ENCODE measurements around the gene BLACAT1.
"Not testable (repeated sequence)": the region's sequence is repeated elsewhere in the genome, so short reads cannot be mapped to it uniquely, and the experiment has no call there.

BLACAT1 gene

GRCh38 chr1:205434738-205435137 lies 21.1 kb downstream of the BLACAT1 start:
- Histone ChIP-seq H3K36me3 (ENCODE audit: control insufficient read depth, insufficient read depth, low read length) (no peaks in the 10 kb centered on the region), H3K4me3 (replicated peaks; ENCODE audit: low read depth, low read length) (no peak overlapping the region), H3K27me3 (replicated peaks; ENCODE audit: control insufficient read depth, insufficient read depth, low read length) (peaks cover 1% of the 10 kb centered on the region; the same call in 1 of the 2 replicates)
- TF ChIP-seq, protein P1, sequence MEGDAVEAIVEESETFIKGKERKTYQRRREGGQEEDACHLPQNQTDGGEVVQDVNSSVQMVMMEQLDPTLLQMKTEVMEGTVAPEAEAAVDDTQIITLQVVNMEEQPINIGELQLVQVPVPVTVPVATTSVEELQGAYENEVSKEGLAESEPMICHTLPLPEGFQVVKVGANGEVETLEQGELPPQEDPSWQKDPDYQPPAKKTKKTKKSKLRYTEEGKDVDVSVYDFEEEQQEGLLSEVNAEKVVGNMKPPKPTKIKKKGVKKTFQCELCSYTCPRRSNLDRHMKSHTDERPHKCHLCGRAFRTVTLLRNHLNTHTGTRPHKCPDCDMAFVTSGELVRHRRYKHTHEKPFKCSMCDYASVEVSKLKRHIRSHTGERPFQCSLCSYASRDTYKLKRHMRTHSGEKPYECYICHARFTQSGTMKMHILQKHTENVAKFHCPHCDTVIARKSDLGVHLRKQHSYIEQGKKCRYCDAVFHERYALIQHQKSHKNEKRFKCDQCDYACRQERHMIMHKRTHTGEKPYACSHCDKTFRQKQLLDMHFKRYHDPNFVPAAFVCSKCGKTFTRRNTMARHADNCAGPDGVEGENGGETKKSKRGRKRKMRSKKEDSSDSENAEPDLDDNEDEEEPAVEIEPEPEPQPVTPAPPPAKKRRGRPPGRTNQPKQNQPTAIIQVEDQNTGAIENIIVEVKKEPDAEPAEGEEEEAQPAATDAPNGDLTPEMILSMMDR (IDR thresholded peaks at IDR 0.05; ENCODE audit: insufficient read depth, low read length, poor library complexity, severe bottlenecking), result no peak
- no peak for DNase-seq (ENCODE audit: extremely low read depth, insufficient read length)

DNA sequence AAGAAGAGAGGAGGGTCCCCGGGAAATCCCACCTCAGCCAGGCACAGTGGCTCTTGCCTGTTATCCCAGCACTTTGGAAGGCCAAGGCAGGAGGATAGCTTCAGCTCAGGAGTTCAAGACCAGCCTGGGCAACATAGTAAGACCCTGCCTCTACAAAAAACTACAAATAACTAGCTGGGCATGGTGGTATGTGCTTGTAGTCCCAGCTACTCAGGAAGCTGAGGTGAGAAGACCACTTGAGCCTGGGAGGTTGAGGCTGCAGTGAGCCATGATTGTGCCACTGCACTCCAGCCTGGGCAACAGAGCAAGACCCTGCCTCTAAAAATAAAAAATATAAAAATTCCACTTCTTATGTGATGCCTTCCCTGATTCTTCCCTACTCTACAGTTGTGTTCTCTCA lies 23.2 kb downstream of the BLACAT1 start:
- H3K36me3 ChIP-seq (ENCODE audit: control insufficient read depth, insufficient read depth, low read length); H3K4me3 ChIP-seq (replicated peaks; ENCODE audit: low read depth, low read length); H3K27me3 ChIP-seq (replicated peaks; ENCODE audit: control insufficient read depth, insufficient read depth, low read length); DNase-seq (ENCODE audit: extremely low read depth, insufficient read length): not testable (repeated sequence)

GRCh38 chr1:205432116-205432515 lies 23.7 kb downstream of the BLACAT1 start:
- TF ChIP-seq, protein P1 (IDR thresholded peaks at IDR 0.05; ENCODE audit: insufficient read depth, low read length, poor library complexity, severe bottlenecking), result no peak
- no peak for DNase-seq (ENCODE audit: extremely low read depth, insufficient read length)
- Histone ChIP-seq H3K36me3 (ENCODE audit: control insufficient read depth, insufficient read depth, low read length) (no peaks in the 10 kb centered on the region), H3K27me3 (replicated peaks; ENCODE audit: control insufficient read depth, insufficient read depth, low read length) (peaks cover 1% of the 10 kb centered on the region; the same call in 1 of the 2 replicates), H3K4me3 (replicated peaks; ENCODE audit: low read depth, low read length) (no peak overlapping the region)

GRCh38 chr1:205430696-205431305 lies 25.0 kb downstream of the BLACAT1 start:
- no peaks in the 10 kb centered on the region for H3K36me3 ChIP-seq (ENCODE audit: control insufficient read depth, insufficient read depth, low read length)
- DNase-seq (ENCODE audit: extremely low read depth, insufficient read length), result peak; percentile 79
- H3K27me3 ChIP-seq (replicated peaks; ENCODE audit: control insufficient read depth, insufficient read depth, low read length), result peaks cover 1% of the 10 kb centered on the region; the same call in 1 of the 2 replicates
- TF ChIP-seq, protein P1 (IDR thresholded peaks at IDR 0.05; ENCODE audit: insufficient read depth, low read length, poor library complexity, severe bottlenecking), result peak; percentile 91
- H3K4me3 ChIP-seq (replicated peaks; ENCODE audit: low read depth, low read length), result peak overlapping the region; percentile 48

DNA sequence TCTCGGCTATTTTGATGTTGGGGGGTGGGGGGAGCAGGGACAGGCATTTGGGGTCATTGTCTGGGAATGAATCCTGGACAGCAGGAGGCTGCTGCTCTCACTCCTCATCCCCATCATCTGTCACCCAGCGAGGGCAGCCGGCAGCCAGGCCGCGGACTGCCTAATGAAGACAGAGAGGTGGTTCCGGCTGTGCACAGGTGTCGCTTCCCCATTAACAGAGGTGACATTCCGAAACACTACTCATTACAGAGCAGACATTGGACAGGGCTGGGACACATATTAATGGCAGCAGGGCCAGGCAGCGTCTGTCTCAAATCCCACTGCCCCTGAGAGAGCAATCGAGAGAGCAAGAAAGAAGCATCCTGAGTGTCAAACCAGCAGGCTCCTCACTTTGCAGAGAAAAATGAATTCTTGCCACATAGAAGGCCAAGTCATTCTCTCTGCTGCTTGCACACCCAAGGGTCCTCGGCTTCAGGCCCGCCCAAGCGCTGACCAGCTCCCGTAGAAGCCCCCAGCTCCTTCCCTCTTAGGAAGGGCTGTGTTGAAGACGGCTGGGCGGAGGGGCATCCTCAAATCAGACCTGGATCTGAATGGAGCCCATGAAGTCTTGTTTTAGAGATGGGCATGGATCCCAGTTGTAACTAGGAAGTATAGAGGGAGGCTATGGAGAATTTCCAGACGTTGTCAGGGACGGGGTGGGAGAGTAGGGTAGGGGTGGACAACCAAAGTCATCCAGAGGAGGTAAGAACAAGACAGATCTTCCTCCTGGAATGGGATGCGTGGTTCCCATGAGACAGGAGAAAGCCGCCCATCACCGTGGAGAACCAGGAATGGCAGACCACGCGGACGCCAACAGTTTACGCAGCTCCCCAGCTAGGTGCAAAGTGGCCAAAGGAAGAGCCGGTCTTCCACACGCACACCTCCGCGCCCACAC lies 25.8 kb downstream of the BLACAT1 start:
- peaks cover 3% of the 10 kb centered on the region for H3K27me3 ChIP-seq (replicated peaks; ENCODE audit: control insufficient read depth, insufficient read depth, low read length)
- peak overlapping the region; percentile 48 for H3K4me3 ChIP-seq (replicated peaks; ENCODE audit: low read depth, low read length)
- TF ChIP-seq, protein P1 (IDR thresholded peaks at IDR 0.05; ENCODE audit: insufficient read depth, low read length, poor library complexity, severe bottlenecking), result no peak
- H3K36me3 ChIP-seq (ENCODE audit: control insufficient read depth, insufficient read depth, low read length), result no peaks in the 10 kb centered on the region
- DNase-seq (ENCODE audit: extremely low read depth, insufficient read length), result no peak

All from GM06990 (cell line).